Activated gamma-delta T cell (primary cell): ENCODE measurements around the gene CCDC117.

Source experiments
- DNase-seq: peaks from one replicate; lab custom pipeline; 2025; lab: John Stamatoyannopoulos, UW

Gene CCDC117

GRCh38 chr22:28769394-28770085 is 3.0 kb upstream of the CCDC117 start:
- DNase-seq: no peak

GRCh38 chr22:28771195-28771791 is 1.2 kb upstream of the CCDC117 start:
- no peak for DNase-seq

GRCh38 chr22:28773461-28773867 is 969 bp downstream of the CCDC117 start:
- DNase-seq: no peak

GRCh38 chr22:28774378-28774777 is 1.9 kb downstream of the CCDC117 start:
- DNase-seq: no peak

- DNase-seq: no peak
Measured at GRCh38 chr22:28779833-28780232, 7.3 kb downstream of the CCDC117 start.

GRCh38 chr22:28780296-28780695 is 7.8 kb downstream of the CCDC117 start:
- DNase-seq: no peak

GRCh38 chr22:28783786-28784671 is 11.5 kb downstream of the CCDC117 start:
- DNase-seq: no peak

- no peak for DNase-seq
Measured at GRCh38 chr22:28788601-28789000, 16.1 kb downstream of the CCDC117 start.

GRCh38 chr22:28791124-28791523 is 18.6 kb downstream of the CCDC117 start:
- DNase-seq: no peak

- DNase-seq: no peak
Measured at GRCh38 chr22:28791841-28792490, 19.5 kb downstream of the CCDC117 start.

GRCh38 chr22:28792491-28793383 is 20.2 kb downstream of the CCDC117 start:
- no peak for DNase-seq

GRCh38 chr22:28793976-28794584 is 21.6 kb downstream of the CCDC117 start:
- DNase-seq: no peak

GRCh38 chr22:28795071-28795693 is 22.7 kb downstream of the CCDC117 start:
- DNase-seq: no peak

GRCh38 chr22:28795932-28796856 is 23.7 kb downstream of the CCDC117 start:
- DNase-seq: no peak

- no peak for DNase-seq
Measured at GRCh38 chr22:28798810-28799605, 26.5 kb downstream of the CCDC117 start.

- DNase-seq: no peak
Measured at GRCh38 chr22:28799606-28800307, 27.3 kb downstream of the CCDC117 start.

- DNase-seq: peak; percentile 90
Measured at GRCh38 chr22:28800308-28801041, 28.0 kb downstream of the CCDC117 start, which contains the start of gene XBP1. Gene XBP1 (minus strand): TSS chr22:28800569.
